Epithelial cell of prostate (primary cell): ENCODE results near the gene PARN.
A peak's percentile ranks its signal among the peaks of the same experiment; 100 is the strongest.

Source experiments
- DNase-seq: peaks from one replicate; pipeline ENCODE4 v3.0.0-alpha.2; 2011; ENCODE audit warnings: low read depth, low spot score
- H3K27ac ChIP-seq: fragments of 450-650 bp; 2 replicates; pipeline ENCODE4 v1.5.1; 2017; ENCODE audit warnings: mild to moderate bottlenecking

PARN gene

DNA sequence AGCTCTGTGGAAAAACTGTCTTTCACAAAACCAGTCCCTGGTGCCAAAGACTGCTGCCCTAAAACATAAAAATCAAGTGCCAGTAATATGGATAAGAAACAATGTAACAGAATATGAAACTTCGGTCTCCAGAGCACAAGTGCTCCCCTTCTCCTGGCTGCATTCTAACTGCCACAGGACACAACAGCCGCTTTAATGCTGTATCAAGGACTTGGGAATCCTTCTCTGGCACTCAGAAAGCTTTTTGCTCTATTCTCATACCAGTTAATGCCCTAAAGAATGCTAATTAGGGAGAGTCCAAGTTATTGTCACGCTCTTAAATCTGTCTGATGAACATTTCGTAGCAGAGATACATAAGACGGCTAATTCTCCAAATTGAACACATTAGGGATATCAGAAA, 90.9 kb downstream of the PARN start:
- no peak for DNase-seq
- H3K27ac ChIP-seq, result no peak overlapping the region

DNA sequence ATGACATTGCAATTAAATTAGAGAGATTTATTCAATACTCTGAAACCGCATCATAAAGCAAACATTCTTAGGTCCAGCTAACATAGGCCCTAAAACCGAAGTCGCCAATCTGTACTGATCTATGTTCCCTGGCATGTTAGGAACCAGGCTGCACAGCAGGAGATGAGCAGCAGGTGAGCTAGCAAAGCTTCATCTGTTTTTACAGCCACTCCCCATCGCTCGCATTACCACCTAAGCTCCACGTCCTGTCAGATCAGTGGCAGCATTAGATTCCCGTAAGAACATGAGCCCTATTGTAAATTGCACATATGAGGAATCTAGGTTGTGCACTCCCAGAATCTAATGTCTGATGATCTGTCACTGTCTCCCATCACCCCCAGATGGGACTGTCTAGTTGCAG, 91.5 kb downstream of the PARN start:
- DNase-seq, result no peak
- no peak overlapping the region for H3K27ac ChIP-seq

GRCh38 chr16:14531613-14532012, 98.4 kb downstream of the PARN start:
- DNase-seq, result no peak
- H3K27ac ChIP-seq, result no peak overlapping the region

GRCh38 chr16:14531101-14531500, 99.0 kb downstream of the PARN start:
- no peak overlapping the region for H3K27ac ChIP-seq
- no peak for DNase-seq

DNA sequence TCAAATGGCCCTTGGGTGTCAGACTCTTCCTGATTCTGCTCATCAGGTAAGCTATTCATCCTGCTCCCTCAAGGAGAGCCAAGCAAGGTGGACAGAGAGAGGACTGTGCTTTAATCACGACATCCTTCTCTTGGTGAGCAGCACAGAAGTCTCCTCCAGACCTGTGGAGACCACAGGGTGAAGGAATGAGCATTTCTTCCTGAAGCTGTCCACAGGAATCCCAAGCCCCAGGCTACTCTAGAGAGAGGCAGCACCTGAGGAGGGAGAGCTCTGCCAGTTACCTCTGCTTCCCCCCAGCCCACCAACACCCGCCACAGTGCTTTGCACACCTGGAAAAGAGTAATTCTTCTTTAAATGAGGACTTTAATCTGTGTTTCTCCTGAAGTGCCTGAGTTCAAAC, 100.0 kb downstream of the PARN start:
- no peak overlapping the region for H3K27ac ChIP-seq
- DNase-seq, result no peak

GRCh38 chr16:14529010-14529669, 100.9 kb downstream of the PARN start:
- DNase-seq, result peak; percentile 67
- no peak overlapping the region for H3K27ac ChIP-seq

GRCh38 chr16:14528306-14528705, 101.8 kb downstream of the PARN start:
- no peak overlapping the region for H3K27ac ChIP-seq
- no peak for DNase-seq

DNA sequence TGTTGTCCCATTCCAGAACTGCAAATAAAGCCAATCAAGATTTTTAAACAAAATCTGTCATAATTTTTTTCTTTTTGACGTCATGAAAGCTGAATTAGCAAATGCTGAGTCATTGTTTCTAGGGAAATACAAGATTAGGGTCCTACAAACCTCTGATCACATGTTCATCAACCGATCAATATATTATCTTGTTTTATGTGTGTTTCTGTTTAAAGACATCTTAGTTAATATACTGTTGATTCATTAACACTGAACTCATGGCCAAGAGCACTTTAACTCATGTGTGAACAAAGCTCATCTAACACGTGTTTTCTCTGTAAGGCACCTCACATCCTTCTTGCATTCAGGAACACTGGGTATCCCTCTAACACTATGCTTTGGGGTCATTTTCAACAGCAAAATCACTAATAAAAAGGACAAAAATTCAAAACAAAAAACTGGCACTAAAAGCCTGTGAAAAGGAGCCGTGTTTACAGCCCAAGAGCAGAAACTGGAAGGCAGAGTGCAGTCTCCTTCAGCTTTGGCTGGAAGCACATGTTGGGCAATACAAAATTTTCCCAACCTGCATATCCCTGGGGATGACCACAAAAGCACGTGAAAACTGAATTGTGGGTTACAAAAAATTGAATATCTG, 102.5 kb downstream of the PARN start:
- no peak overlapping the region for H3K27ac ChIP-seq
- DNase-seq, result no peak

DNA sequence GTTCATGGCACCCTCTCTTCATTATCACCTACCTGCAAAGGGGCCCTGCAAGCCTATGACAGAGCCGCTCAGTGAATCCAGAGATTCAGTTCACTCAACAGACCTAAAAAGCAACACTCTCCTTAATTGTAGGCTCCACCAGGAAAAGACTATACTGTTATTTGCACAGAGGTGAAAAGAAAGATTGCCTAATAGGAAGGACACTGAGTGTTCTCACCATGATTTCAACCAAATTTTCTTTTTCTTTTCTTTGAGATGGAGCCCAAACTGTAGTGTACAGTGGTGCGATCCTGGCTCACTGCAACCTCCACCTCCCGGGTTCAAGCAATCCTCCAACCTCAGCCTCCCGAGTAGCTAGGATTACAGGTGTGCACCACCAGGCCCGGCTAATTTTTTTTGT, 104.5 kb downstream of the PARN start:
- DNase-seq, result no peak
- H3K27ac ChIP-seq, result no peak overlapping the region

DNA sequence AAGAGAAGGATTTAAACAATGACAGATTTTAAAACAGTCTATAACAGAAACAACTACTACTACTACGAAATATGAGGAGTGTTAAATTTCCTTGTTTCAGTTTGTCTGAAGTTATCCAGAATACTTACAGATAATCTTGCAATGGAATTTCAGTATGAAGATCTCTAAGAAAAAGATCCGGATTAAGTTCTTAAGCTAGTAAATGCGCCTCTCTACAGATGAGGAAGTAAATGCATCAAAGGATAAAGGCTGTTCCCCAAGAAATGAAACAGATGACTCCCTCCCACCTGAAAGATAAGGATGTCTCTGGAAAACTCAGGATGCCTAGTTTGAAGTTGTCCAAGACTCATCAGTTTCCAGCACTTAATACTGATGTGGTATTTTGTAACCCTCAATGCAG, 105.1 kb downstream of the PARN start:
- H3K27ac ChIP-seq, result no peak overlapping the region
- no peak for DNase-seq

GRCh38 chr16:14523632-14524031, 106.4 kb downstream of the PARN start:
- no peak overlapping the region for H3K27ac ChIP-seq
- DNase-seq, result no peak

DNA sequence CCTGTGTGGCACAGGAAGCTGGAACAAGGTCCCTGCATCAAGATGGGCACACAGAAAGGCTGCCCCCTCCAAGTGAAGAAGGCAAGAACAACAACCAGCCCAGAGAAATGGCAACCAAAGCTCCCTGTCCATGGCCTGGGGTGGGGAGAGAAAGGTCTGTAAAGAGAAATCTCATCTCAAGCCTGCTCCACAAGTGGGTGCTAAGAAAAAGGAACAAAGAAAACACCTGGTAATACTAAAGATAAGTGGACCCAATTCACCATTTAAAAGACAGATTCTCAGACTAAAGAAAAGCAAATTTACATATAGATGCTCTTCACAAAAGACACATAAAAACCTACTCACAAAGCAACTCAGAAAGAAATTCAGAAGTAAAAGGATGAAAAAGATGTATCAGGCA, 107.4 kb downstream of the PARN start:
- H3K27ac ChIP-seq, result no peak overlapping the region
- DNase-seq, result no peak

DNA sequence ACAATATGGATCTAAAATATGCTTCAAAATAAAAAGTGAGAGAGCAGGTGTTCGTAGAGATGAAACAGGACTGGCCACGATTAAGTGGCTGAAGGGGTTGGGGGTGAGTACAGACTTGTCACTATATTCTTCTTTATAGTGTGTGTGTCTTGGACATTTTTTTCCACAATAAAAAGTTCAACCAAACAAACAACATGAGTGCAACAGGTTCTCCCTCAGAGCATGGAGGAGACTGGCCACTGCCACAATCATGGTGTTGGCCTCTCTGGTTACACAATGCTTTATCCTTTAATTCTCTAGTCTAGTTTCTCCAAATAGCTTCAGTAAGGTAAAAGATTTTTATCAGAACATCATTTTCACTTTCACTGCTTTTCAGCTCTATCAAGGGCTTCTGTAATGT, 109.3 kb downstream of the PARN start:
- no peak for DNase-seq
- no peak overlapping the region for H3K27ac ChIP-seq

DNA sequence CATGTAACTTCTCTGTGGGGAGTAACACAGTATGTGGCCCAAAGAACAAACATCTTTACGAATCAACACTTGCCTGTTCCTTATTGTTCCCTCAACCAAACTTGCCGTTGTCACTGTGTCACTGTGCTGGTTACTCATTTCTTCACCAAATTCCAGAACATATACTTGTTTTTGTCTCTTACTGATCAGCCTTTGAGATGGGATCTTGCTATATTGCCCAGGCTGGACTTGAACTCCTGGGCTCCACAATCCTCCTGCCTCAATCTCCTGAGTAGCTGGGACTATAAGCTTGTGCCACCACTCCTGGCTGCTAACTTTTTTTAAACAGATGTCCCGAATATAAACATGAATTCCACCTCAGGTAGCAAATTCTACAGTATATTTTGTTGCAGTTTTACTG, 115.1 kb downstream of the PARN start:
- DNase-seq, result no peak
- no peak overlapping the region for H3K27ac ChIP-seq

GRCh38 chr16:14513389-14514107, 116.5 kb downstream of the PARN start:
- no peak for DNase-seq
- no peak overlapping the region for H3K27ac ChIP-seq

GRCh38 chr16:14511800-14512135, 118.3 kb downstream of the PARN start:
- peak overlapping the region; percentile 92 for H3K27ac ChIP-seq

GRCh38 chr16:14510939-14511799, 118.9 kb downstream of the PARN start:
- H3K27ac ChIP-seq, result peak overlapping the region; percentile 92
- DNase-seq, result peak; percentile 90

More at GRCh38 chr16:14511800-14512135, 118.3 kb downstream of the PARN start:
- no peak for DNase-seq

DNA sequence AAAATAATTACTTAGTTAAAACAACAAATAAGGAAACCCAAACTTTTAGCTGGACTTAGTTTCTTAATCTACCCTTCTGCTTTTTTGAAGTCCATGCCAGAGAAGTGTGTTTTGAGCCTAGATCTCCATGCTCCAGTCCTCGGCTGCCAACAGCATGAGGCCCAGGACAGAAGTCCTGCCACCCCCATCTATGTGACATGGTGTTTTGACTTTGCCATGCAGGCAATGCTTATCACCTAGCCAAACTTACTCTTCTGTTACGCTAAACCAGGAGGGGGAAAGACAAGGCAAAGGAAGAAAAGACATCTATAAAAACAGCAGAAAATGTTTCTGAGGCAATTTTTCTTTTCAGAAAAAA, 119.5 kb downstream of the PARN start:
- H3K27ac ChIP-seq, result peak overlapping the region; percentile 92
- no peak for DNase-seq

DNA sequence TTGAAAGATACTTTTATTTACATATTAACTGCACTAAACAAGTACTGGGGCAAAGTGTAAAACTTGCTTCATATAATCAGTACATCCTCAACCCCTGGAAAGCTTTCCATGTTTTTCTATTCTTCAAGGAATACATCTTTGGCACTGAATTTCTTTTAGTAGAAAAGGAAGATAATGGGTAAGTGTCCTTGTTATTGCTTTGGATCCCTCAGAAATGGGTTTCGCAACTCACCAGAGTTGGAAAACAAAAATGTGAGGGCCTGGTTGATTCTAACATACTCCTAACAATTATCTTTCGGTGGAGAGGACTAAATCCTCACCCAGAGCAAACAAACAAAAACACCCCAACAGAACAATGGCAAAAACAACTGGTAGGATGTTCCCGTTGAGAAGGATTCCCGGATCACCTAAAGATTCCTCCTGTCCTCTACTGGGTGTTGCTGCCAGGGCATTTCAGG, 120.4 kb downstream of the PARN start:
- peak overlapping the region; percentile 92 for H3K27ac ChIP-seq
- DNase-seq, result no peak

GRCh38 chr16:14509055-14509454, 121.0 kb downstream of the PARN start:
- DNase-seq, result peak; percentile 82

DNA sequence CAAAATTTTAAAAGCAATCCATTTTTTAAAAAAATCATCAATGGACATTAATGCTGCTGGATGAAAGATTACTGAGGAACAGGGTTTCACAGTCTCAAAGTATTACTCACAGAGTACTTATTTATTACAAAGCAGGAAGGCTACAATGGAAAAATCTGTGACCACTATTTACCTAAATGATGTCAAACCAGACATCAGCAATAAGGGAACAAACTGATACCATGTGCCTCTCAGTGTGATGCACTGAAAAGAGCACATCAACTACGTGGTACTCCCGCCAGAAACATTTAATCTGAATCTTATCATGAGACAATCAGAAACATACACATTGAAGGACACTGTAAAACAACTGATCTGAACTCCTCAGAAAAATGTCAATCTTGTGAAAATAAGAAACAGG, 124.2 kb downstream of the PARN start:
- H3K27ac ChIP-seq, result peak overlapping the region; percentile 43
- DNase-seq, result peak; percentile 86

More at GRCh38 chr16:14509055-14509454, 121.0 kb downstream of the PARN start:
- peak overlapping the region; percentile 92 for H3K27ac ChIP-seq
